GM21381 (cell line): ENCODE data around the gene ATP8A2.
"Not testable (repeated sequence)": the region's sequence is repeated elsewhere in the genome, so short reads cannot be mapped to it uniquely, and the experiment has no call there.

Experiments used
- ATAC-seq: cut with Tn5 transposase; IDR thresholded peaks from one replicate; pipeline ENCODE4 v1.9.1; 2021; ENCODE audit warnings: mild to moderate bottlenecking, moderate library complexity; ENCODE audit not compliant: unreplicated experiment

Gene ATP8A2

DNA sequence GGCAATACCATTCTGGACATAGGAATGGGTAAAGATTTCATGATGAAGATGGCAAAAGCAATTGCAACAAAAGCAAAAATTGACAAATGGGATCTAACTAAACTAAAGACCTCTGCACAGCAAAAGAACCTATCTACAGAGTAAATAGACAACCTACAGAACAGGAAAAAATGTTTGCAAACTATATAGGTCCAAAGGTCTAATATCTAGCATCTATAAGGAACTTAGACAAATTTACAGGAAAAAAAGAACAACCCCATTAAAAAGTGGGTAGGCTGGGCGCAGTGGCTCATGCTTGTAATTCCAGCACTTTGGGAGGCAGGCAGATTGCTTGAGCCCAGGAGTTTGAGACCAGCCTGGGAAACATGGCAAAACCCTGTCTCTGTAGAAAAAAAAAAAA lies 418.4 kb downstream of the ATP8A2 start:
- ATAC-seq = not testable (repeated sequence)

GRCh38 chr13:25795277-25795676 lies 423.5 kb downstream of the ATP8A2 start:
- ATAC-seq = no peak

DNA sequence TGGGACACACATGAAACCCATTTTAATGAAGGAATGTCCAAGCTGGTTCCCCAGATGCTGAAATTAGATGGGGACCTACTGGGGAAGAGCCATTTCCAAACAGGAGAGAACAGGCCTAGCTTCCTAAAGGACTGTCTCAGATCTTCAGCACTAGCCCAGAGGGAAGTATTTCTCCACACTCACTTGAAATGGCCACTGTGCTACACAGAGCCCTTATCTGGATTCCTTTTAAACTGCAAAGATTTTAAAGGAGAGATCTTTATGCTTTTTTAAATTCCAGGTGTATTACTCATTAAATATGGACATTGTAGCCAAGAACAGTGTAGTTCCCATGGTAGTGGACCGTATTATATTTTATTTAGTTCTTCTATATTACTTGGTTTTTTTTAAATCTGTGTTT lies 424.7 kb downstream of the ATP8A2 start:
- ATAC-seq = no peak

DNA sequence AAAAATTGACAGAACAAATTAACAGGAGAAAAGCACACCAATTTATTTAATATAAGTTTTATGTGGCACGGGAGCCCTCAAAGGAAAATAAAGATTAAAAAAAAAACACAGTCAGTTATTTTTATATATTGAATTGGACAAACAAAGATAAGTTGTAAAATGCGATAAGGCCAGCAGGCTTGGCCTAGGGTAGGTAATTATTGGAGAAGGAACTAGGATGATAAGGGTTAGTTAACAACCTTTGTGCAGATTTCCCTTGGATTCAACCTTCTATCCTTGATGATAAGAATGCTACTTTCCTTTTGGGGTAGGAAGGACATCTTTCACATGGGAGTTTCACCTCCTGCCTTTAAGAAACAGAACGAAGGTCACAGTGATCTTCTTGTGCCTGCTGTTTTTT lies 427.2 kb downstream of the ATP8A2 start:
- ATAC-seq = no peak

GRCh38 chr13:25800523-25800922 lies 428.7 kb downstream of the ATP8A2 start:
- no peak for ATAC-seq

DNA sequence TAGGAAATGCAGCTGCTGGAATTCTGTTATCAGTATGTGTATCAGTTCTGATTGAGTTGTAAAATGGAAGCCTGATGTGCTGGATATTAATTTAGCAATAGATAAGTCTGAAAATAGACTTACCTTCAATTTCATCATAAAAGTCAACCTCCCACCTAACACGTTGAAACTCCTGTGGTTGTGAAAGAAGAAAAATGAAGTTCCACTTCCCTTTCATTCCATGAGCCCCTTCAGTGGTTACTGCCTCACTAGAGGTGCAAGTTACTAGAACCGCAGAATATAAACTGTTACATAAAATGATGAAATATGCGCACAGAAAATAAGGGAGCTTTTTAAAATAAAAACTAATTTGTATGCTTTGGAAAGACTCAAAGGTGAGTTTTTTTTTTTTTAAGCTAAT lies 430.8 kb downstream of the ATP8A2 start:
- ATAC-seq = no peak

DNA sequence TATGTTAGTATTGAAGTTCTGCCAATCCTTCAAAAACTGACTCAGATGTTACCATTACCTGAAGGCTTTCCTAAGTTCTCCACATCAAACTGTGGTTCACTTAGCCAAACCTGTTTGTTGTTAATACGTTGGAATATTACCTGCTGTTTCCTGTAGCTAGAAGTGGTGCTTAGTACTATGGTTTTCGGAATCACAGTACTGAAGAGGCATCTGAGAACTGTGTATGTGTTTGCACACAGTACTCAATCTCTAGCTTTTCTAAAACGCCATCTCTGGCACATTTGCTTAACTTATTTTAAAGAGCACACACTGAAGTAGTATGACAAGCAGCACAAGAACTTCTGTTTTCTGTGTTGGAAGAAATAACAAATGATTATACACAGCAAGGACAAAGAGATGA lies 431.9 kb downstream of the ATP8A2 start:
- ATAC-seq = no peak

DNA sequence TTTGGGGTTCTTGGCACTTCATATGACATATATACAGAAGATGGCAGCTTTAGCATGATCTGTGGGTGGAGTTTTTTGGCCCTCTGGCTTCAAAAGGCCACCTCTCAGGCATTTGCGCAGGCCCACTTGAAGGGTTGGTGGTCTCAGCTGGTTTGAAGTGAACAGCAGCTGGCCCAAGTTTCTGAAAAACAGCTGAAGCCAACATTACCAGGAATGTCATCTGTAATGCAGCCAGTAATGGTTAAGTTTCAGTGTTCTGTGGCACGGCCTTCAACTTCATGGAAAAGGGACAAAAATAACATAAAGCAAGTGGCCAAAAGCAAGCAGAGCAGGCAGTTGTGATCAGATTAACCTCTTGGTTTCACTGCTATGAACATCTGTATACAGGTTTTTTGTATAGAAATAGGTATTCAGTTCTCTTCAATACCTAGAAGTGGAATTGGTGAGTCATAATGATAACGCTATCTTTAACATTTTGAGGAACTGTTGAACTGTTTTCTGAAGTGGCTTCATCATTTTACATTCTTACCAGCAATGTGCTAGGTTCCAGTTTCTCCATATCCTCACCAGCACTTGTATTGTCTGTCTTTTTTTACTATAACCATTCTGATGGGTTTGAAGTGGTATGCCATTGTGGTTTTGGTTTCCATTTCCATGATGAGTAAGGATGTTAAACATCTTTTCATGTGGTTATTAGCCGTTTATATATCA lies 434.6 kb downstream of the ATP8A2 start:
- no peak for ATAC-seq

DNA sequence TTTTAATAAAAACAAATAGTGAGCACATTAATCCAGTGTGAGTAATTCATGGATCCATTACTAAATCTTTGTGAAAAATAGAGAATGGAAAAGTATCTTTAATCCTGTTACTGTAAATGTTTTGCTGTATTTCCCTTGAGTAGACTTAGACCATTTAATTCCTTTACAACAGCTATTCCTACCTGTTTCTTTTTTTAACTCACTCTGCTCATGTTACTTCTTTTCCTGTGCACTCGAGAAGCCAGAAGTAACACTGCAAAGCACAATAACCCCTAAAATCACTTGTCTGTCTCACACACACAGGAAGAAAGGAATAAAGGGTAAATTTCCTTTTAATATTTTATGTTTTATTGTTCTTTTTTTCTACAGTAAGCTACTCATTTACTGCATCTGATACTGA lies 435.8 kb downstream of the ATP8A2 start:
- ATAC-seq = no peak

DNA sequence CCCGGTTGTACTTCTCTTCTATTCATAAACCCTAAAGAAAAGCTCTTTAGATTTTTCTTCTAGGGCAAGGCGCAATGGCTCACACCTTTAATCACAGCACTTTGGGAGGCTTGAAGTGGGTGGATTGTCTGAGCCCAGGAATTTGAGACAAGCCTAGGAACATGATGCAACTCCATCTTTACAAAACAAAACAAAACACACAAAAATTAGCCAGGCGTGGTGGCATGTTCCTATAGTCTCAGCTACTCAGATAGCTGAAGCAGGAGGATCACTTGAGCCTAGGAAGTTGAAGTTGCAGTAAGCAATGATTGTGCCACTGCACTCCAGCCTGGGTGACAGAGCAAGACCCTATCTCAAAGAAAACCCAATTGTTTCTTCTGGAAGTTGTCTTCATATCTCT lies 439.7 kb downstream of the ATP8A2 start:
- ATAC-seq = no peak

GRCh38 chr13:25816239-25816638 lies 444.5 kb downstream of the ATP8A2 start:
- no peak for ATAC-seq

- no peak for ATAC-seq
Observed at GRCh38 chr13:25819856-25820530, 448.2 kb downstream of the ATP8A2 start.

DNA sequence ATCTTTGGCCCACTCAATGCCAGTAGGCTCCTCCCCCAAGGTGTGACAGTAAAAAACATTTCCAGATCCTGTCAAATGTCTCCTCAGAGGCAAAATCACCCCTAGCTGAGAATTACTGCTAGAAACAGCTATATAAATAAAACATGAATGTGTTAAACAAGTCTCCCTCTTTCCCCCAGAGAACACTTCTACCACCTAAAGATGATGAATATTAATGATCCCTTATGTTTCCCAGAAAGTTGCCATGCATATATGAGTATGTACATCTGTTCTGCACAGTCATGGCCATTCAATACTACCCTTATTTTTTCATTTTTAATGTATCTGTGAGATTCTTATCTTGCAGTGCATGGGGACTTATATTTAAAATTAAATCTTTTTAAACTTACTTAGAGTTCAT lies 450.0 kb downstream of the ATP8A2 start:
- no peak for ATAC-seq

- ATAC-seq = not testable (repeated sequence)
Observed at GRCh38 chr13:25827221-25827620, 455.4 kb downstream of the ATP8A2 start.

GRCh38 chr13:25827831-25828465 lies 456.2 kb downstream of the ATP8A2 start:
- no peak for ATAC-seq

DNA sequence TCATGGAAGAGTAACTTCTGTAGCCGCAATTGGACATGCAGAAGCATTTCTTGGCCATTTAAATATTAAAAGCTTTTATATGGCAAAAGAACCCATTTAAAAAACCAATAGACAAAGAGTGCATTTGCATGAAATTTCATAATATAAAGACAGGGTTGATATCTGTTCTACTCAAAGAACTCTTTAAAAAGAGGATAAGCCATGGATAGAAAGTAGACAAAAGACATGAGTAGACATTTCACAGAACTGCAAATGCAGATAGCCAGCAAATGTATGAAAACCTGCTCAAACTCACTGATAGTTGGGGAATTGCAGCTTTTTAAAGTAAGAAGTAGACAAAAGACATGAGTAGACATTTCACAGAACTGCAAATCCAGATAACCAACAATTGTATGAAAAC lies 462.0 kb downstream of the ATP8A2 start:
- no peak for ATAC-seq

GRCh38 chr13:25836574-25837336 lies 465.0 kb downstream of the ATP8A2 start:
- ATAC-seq = no peak

DNA sequence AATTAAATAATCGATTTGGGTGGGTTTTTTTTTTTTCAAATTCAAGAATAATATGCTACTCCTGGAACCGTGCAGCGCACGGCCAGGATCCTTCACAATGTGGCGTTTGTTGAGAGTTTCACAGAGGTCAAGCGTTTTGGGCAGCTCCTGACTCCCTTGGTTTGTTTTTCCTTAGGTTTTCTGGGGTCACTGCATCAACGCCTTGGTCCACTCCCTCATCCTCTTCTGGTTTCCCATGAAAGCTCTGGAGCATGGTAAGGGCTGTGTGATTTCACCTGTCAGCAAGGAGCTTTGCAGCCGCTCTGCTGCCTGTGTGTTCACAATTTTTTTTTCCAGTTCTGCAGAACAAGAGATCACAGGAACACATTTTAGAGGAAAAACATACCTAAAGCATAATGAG lies 467.6 kb downstream of the ATP8A2 start:
- no peak for ATAC-seq

- ATAC-seq = no peak
Observed at GRCh38 chr13:25840261-25840660, 468.5 kb downstream of the ATP8A2 start.

DNA sequence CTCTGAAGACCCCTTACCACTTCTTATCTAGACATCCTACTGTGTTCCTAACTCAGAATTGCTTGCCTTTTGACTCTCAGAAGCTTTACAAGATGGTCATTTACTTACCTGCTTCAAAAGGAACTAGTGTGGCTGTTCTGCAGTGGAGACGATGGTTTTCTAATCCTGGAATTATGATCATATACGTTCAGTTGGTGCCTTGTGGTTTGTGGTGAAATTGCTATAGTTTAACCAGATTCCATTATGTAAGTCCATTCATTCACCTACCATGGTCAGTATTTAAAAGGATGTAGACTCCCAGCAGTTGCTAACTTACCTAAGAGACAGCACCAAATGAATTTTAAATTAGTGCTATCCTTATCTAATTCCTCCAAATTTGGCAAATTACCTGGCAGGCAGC lies 469.2 kb downstream of the ATP8A2 start:
- no peak for ATAC-seq

GRCh38 chr13:25843692-25844091 lies 471.9 kb downstream of the ATP8A2 start:
- ATAC-seq = no peak
